Epithelial cell of esophagus (primary cell): Measurements from ENCODE around the gene ARAP1.

Source experiments
- DNase-seq: peaks from one replicate; pipeline ENCODE4 v3.0.0; 2010; ENCODE audit warnings: low read depth
- H3K4me3 ChIP-seq: 2 replicates; pipeline ENCODE4 v1.5.1; 2011; ENCODE audit warnings: mild to moderate bottlenecking, low read length, control low read depth
- CTCF ChIP-seq: IDR thresholded peaks from 2 replicates; pipeline ENCODE4 v1.5.1; 2011; ENCODE audit warnings: low read depth, mild to moderate bottlenecking, low read length, control low read depth, inconsistent platforms; ENCODE audit not compliant: insufficient read depth; ENCODE audit errors: missing control alignments

ARAP1 gene

GRCh38 chr11:72661486-72661885, 90.7 kb downstream of the ARAP1 start:
- no peak overlapping the region for H3K4me3 ChIP-seq
- no peak for DNase-seq
- no peak for TF ChIP-seq CTCF

- TF ChIP-seq CTCF: no peak
- no peak overlapping the region for H3K4me3 ChIP-seq
- DNase-seq: no peak
Observed at GRCh38 chr11:72658989-72659640, 93.1 kb downstream of the ARAP1 start.

- no peak for DNase-seq
- no peak overlapping the region for H3K4me3 ChIP-seq
- TF ChIP-seq CTCF: no peak
Observed at GRCh38 chr11:72657411-72658100, 94.7 kb downstream of the ARAP1 start.

GRCh38 chr11:72655896-72656464, 96.2 kb downstream of the ARAP1 start:
- no peak overlapping the region for H3K4me3 ChIP-seq
- DNase-seq: no peak
- no peak for TF ChIP-seq CTCF

GRCh38 chr11:72655014-72655413, 97.2 kb downstream of the ARAP1 start:
- no peak for DNase-seq
- H3K4me3 ChIP-seq: no peak overlapping the region
- no peak for TF ChIP-seq CTCF

GRCh38 chr11:72653649-72654048, 98.6 kb downstream of the ARAP1 start:
- no peak for TF ChIP-seq CTCF
- no peak for DNase-seq
- no peak overlapping the region for H3K4me3 ChIP-seq
